HG03039 (cell line): ENCODE results near the gene NKX3-2.

ENCODE experiments used
- ATAC-seq: cut with Tn5 transposase; IDR thresholded peaks from one replicate; pipeline ENCODE4 v1.9.1; 2021; ENCODE audit warnings: mild to moderate bottlenecking, moderate library complexity; ENCODE audit not compliant: unreplicated experiment

Gene NKX3-2

GRCh38 chr4:13515268-13515667 is 29.0 kb downstream of the NKX3-2 start:
- ATAC-seq = no peak

DNA sequence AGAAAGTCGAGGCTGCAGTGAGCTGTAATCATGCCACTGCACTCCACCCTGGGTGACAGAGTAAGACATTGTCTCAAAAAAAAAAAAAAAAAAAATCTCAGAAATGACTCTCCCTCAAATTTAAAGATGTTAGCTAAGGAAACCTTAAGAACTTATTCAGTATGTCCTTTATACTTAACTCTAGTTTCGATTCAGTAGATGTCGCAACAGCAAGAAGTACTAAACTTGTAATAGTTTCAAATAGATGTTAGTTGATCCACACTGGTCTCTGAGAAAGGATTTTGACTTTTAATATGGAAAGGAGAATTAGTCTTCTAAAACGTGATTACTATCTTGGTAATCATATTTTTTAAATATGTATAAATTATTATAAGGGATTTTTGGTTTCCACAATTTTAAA is 29.6 kb downstream of the NKX3-2 start:
- ATAC-seq = no peak

DNA sequence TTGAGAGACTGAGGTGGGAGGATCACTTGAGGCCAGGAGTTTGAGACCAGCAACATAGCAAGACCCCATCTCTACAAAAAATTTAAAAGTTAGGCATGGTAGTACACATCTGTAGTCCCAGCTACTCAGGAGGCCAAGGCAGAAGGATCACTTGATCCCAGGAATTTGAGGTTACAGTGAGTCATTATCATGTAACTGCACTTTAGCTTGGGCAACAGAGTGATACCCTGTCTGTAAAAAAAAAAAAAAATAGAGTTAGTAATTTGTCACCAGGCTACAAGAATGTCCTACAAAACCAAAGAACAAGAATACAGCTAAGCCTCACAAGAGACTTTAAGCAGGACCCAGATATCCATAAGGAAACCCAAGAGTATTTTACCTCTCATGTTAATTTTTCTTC is 33.2 kb downstream of the NKX3-2 start:
- no peak for ATAC-seq

DNA sequence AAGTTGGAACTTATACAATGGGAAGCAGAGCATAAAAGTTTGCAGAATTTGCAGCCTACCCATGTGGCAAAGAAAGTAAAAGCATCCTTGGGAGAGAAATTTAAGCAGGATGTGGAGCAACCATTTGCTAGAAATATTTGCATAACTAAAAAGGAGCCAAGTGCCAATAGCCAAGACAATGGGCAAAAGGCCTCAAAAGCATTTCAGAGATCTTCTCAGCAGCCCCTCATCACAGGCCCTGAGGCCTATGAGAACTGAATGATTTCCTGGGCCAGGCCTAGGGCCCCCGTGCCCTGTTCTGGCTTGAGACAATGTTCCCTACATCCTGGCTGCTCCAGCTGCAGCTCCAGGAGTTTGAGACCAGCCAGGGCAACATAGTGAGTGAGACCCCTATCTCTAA is 34.9 kb downstream of the NKX3-2 start:
- ATAC-seq = no peak

- ATAC-seq = no peak
These were observed 39.9 kb downstream of the NKX3-2 start for GRCh38 chr4:13504374-13504773.

- no peak for ATAC-seq
These were observed 45.8 kb downstream of the NKX3-2 start for GRCh38 chr4:13498469-13498868.

DNA sequence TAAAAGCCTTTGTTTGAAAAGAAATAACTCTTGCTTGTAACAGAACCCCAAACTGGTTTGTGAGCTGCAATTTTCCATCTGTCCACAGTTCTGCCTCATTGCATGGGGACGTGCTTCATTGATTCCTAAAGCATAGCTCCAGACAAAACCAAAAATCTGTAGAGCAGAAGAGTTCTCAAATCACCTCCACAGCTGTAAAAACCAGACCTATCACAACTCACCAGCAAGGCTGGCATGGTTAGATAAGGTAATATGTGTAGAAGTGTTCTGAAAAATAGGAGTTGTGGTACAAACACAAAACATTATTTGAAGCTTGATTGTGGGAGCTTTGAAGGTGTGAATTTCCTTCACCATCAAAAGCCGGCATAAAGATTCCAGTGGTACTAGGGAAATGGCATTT is 47.7 kb downstream of the NKX3-2 start:
- no peak for ATAC-seq

DNA sequence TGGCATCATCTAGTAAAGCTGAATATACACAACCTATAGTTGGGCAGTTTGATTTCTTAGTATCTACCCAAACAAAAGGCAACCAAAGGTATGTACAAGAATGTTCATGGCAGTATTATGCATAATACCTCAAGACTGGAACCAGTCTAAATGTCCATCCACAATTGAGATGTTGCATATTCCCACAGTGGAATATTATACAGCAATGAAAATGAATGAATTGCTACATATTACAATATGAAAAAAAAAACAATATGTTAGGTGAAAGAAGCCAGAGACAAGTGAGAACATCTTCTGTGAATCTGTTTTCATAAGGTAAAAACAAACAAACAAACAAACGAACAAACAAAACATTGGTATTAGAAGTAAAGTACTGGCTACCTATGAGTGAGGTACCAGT is 48.6 kb downstream of the NKX3-2 start:
- ATAC-seq = no peak

GRCh38 chr4:13493793-13494192 is 50.5 kb downstream of the NKX3-2 start:
- no peak for ATAC-seq

DNA sequence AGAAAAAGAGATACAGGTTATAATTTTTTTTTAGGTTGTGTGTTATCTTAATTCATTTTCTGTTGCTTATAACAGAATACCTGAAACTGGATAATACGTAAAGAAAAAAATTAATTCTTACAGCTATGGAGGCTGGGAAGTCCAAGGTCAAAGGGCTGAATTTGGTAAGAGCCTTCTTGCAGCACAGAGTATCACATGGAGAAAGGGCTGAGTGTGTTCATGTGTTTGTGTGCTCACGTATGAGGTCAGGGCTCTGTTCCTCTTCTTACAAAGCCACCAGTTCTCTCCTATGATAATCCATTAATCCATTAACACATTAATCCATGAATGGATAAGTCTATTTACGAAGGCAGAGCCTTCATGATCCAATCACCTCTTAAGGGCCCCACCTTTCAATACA is 51.6 kb downstream of the NKX3-2 start:
- no peak for ATAC-seq
